HEK293 (cell line): ENCODE measurements around the gene NOP56.

Source experiments
- CTCF ChIA-PET: fragments of 350-600 bp; formaldehyde crosslinking; extraction: SDS; loops from one replicate; lab custom pipeline; 2021; ENCODE audit warnings: antibody characterized with exemption; lab: Yijun Ruan, JAX
- POLR2A ChIA-PET: fragments of 300-600 bp; formaldehyde crosslinking; extraction: SDS; loops from one replicate; lab custom pipeline; 2020; ENCODE audit warnings: antibody characterized with exemption, inconsistent platforms; lab: Yijun Ruan, JAX
- H3K27ac ChIP-seq: fragments of 200-500 bp; sonication (Bioruptor generic); 2 replicates; pipeline ENCODE4 v1.5.1; 2014; ENCODE audit warnings: low read depth, low read length, control low read depth, inconsistent platforms; ENCODE audit errors: extremely low read depth
- H3K36me3 ChIP-seq, 2 experiments: fragments of 200-500 bp in 1 of 2; sonication (Bioruptor generic) in 1 of 2; 1 replicate in 1 of 2; 2 replicates in 1 of 2; pipeline ENCODE4 v1.5.1; 2014 to 2017; ENCODE audit warnings: inconsistent platforms in 2 of 2, low read length in 2 of 2; ENCODE audit not compliant: control insufficient read depth in 2 of 2, insufficient read depth in 1 of 2
- H3K4me1 ChIP-seq: fragments of 200-500 bp; sonication (Bioruptor generic); 2 replicates; pipeline ENCODE4 v1.5.1; 2014; ENCODE audit warnings: mild to moderate bottlenecking, low read length, inconsistent platforms; ENCODE audit not compliant: control insufficient read depth, insufficient read depth
- H3K4me3 ChIP-seq: 2 replicates; pipeline ENCODE4 v1.5.1; 2011; ENCODE audit warnings: low read depth, mild to moderate bottlenecking, control low read depth, low read length, moderate library complexity
- H3K9me3 ChIP-seq: fragments of 200-500 bp; sonication (Bioruptor generic); 2 replicates; pipeline ENCODE4 v1.5.1; 2014; ENCODE audit warnings: low read depth, low read length, inconsistent platforms; ENCODE audit not compliant: control insufficient read depth, insufficient read depth
- HIC1 ChIP-seq: fragments of 450-650 bp; formaldehyde crosslinking; IDR thresholded peaks from 2 replicates; pipeline ENCODE4 v1.5.1; 2016; ENCODE audit warnings: missing biosample characterization, missing genetic modification characterization
- KLF10 ChIP-seq: fragments of 450-650 bp; IDR thresholded peaks from 2 replicates; pipeline ENCODE4 v1.5.1; 2018; ENCODE audit warnings: missing biosample characterization, mild to moderate bottlenecking, missing genetic modification characterization
- MZF1 ChIP-seq: fragments of 450-650 bp; formaldehyde crosslinking; IDR thresholded peaks from 2 replicates; pipeline ENCODE4 v1.5.1; 2017; ENCODE audit warnings: missing biosample characterization, missing genetic modification characterization, borderline replicate concordance
- PRDM2 ChIP-seq: fragments of 450-650 bp; formaldehyde crosslinking; IDR thresholded peaks from 2 replicates; pipeline ENCODE4 v1.5.1; 2016; ENCODE audit warnings: missing biosample characterization, missing genetic modification characterization, borderline replicate concordance
- ZBTB10 ChIP-seq: fragments of 450-650 bp; formaldehyde crosslinking; IDR thresholded peaks from 2 replicates; pipeline ENCODE4 v1.5.1; 2016; ENCODE audit warnings: missing biosample characterization, missing genetic modification characterization
- ZNF175 ChIP-seq: fragments of 450-650 bp; formaldehyde crosslinking; IDR thresholded peaks from 2 replicates; pipeline ENCODE4 v1.5.1; 2016; ENCODE audit warnings: missing biosample characterization, missing genetic modification characterization
- ZNF2 ChIP-seq: fragments of 450-650 bp; formaldehyde crosslinking; IDR thresholded peaks from 2 replicates; pipeline ENCODE4 v1.5.1; 2016; ENCODE audit warnings: missing biosample characterization, missing genetic modification characterization
- ZNF292 ChIP-seq: fragments of 450-650 bp; formaldehyde crosslinking; IDR thresholded peaks from 2 replicates; pipeline ENCODE4 v1.5.1; 2016; ENCODE audit warnings: low read depth, missing biosample characterization, missing genetic modification characterization, borderline replicate concordance
- ZNF302 ChIP-seq: fragments of 450-650 bp; formaldehyde crosslinking; IDR thresholded peaks from 2 replicates; pipeline ENCODE4 v1.5.1; 2016; ENCODE audit warnings: missing biosample characterization, missing genetic modification characterization, low read depth
- ZNF311 ChIP-seq: fragments of 450-650 bp; formaldehyde crosslinking; IDR thresholded peaks from 2 replicates; pipeline ENCODE4 v1.5.1; 2017; ENCODE audit warnings: missing biosample characterization, missing genetic modification characterization, borderline replicate concordance
- ZNF404 ChIP-seq: fragments of 450-650 bp; formaldehyde crosslinking; IDR thresholded peaks from 2 replicates; pipeline ENCODE4 v1.5.1; 2017; ENCODE audit warnings: missing biosample characterization, missing genetic modification characterization
- ZNF488 ChIP-seq: fragments of 450-650 bp; formaldehyde crosslinking; IDR thresholded peaks from 2 replicates; pipeline ENCODE4 v1.5.1; 2016; ENCODE audit warnings: missing biosample characterization, missing genetic modification characterization
- ZNF548 ChIP-seq: fragments of 450-650 bp; formaldehyde crosslinking; IDR thresholded peaks from 2 replicates; pipeline ENCODE4 v1.5.1; 2016; ENCODE audit warnings: missing biosample characterization, missing genetic modification characterization
- ZNF660 ChIP-seq: fragments of 450-650 bp; IDR thresholded peaks from 2 replicates; pipeline ENCODE4 v1.5.1; 2018; ENCODE audit warnings: missing biosample characterization, mild to moderate bottlenecking, missing genetic modification characterization
- ZNF777 ChIP-seq: fragments of 450-650 bp; formaldehyde crosslinking; IDR thresholded peaks from 2 replicates; pipeline ENCODE4 v1.5.1; 2017; ENCODE audit warnings: missing biosample characterization, missing genetic modification characterization, borderline replicate concordance
- ZNF791 ChIP-seq: fragments of 450-650 bp; formaldehyde crosslinking; IDR thresholded peaks from 2 replicates; pipeline ENCODE4 v1.5.1; 2016; ENCODE audit warnings: missing biosample characterization, missing genetic modification characterization
- ZNF837 ChIP-seq: fragments of 450-650 bp; formaldehyde crosslinking; IDR thresholded peaks from 2 replicates; pipeline ENCODE4 v1.5.1; 2016; ENCODE audit warnings: missing biosample characterization, missing genetic modification characterization

NOP56 gene

GRCh38 chr20:2659547-2659946 lies 7.1 kb downstream of the NOP56 start:
- TF ChIP-seq HIC1 (peak; percentile 43; the same call in 1 of the 2 replicates), ZNF404 (no peak), ZNF837 (no peak)
- no peak overlapping the region for H3K4me3 ChIP-seq
- H3K4me1 ChIP-seq, result peaks cover 6% of the 10 kb centered on the region
- POLR2A ChIA-PET, result interaction anchor here (0.6 kb wide), 1 partner anchor 136 kb away, joined by 5 read pairs; no protein-coding TSS in a partner anchor
- H3K9me3 ChIP-seq, result no peaks in the 10 kb centered on the region
- no peak overlapping the region for H3K27ac ChIP-seq
- CTCF ChIA-PET, result no interaction called here
- H3K36me3 ChIP-seq, result peaks cover 49 to 89% of the 10 kb centered on the region in 2 experiments

- CTCF ChIA-PET, result interaction anchor here (0.5 to 2.0 kb wide), 4 partner anchors 9 to 143 kb away, joined by 3 to 4 read pairs (median 3); no protein-coding TSS in a partner anchor
- H3K9me3 ChIP-seq, result no peaks in the 10 kb centered on the region
- no peak for TF ChIP-seq ZNF488 (tag by site-specific recombination)
- no peak for TF ChIP-seq ZNF548
- no peak for TF ChIP-seq ZNF2 (tag by site-specific recombination)
- no peak for TF ChIP-seq ZNF777
- TF ChIP-seq ZNF660 (tag by site-specific recombination), result no peak
- TF ChIP-seq ZNF791 (tag by site-specific recombination), result no peak
- no peak for TF ChIP-seq ZNF311 (tag by site-specific recombination)
- no peak for TF ChIP-seq ZNF302 (tag by site-specific recombination)
- no peak for TF ChIP-seq ZNF175 (tag by site-specific recombination)
- no peak for TF ChIP-seq MZF1 (tag by site-specific recombination)
- TF ChIP-seq PRDM2, result no peak
- TF ChIP-seq KLF10 (tag by site-specific recombination), result no peak
- TF ChIP-seq ZBTB10 (tag by site-specific recombination), result no peak
- no peak for TF ChIP-seq ZNF292 (tag by site-specific recombination)
- peak overlapping the region; percentile 78 for H3K4me3 ChIP-seq
- POLR2A ChIA-PET, result interaction anchor here (0.9 to 13.4 kb wide), 3 partner anchors 10 to 111 kb away, joined by 3 to 133 read pairs (median 3); partner anchors contain the start of gene NOP56
- peaks cover 25 to 50% of the 10 kb centered on the region in 2 experiments; a peak in 2 of 3 replicates for H3K36me3 ChIP-seq
- H3K27ac ChIP-seq, result peak overlapping the region; percentile 84; the same call in 1 of the 2 replicates
- H3K4me1 ChIP-seq, result peaks cover 8% of the 10 kb centered on the region
These were observed 11.0 kb downstream of the NOP56 start for GRCh38 chr20:2663364-2663886.
